OCI-LY3 (cell line): ENCODE measurements around the gene PIM3.

Source experiments
- H2AFZ ChIP-seq: fragments of 200-600, 300-600 bp; shearing (Covaris generic); 2 replicates; pipeline ENCODE4 v1.6.0; 2014; ENCODE audit warnings: antibody characterized with exemption, low read depth, low read length
- H3K27ac ChIP-seq: fragments of 200-600, 300-600 bp; sonication (generic); 2 replicates; pipeline ENCODE4 v1.5.1; 2014; ENCODE audit warnings: mild to moderate bottlenecking, low read length, moderate library complexity, mixed read lengths
- H3K27me3 ChIP-seq: fragments of 200-600, 300-600 bp; sonication (generic); 2 replicates; pipeline ENCODE4 v1.6.1; 2014; ENCODE audit warnings: low read depth, low read length, mixed read lengths
- H3K36me3 ChIP-seq: fragments of 200-600, 300-600 bp; sonication (generic); replicated peaks from 2 replicates; pipeline ENCODE3; 2014; ENCODE audit warnings: low read depth, low read length, mixed read lengths
- H3K4me1 ChIP-seq: fragments of 300-600, 200-600 bp; sonication (generic); 2 replicates; pipeline ENCODE4 v1.6.1; 2014; ENCODE audit warnings: low read length, mixed read lengths
- H3K4me2 ChIP-seq: fragments of 200-600, 300-600 bp; sonication (generic); 2 replicates; pipeline ENCODE4 v1.6.1; 2014; ENCODE audit warnings: low read length, mixed read lengths
- H3K4me3 ChIP-seq: fragments of 300-600, 200-600 bp; sonication (generic); 2 replicates; pipeline ENCODE4 v1.5.1; 2014; ENCODE audit warnings: antibody characterized with exemption, mild to moderate bottlenecking, low read length, moderate library complexity
- H3K79me2 ChIP-seq: fragments of 300-600, 200-600 bp; shearing (Covaris generic); 2 replicates; pipeline ENCODE4 v1.6.1; 2014; ENCODE audit warnings: mild to moderate bottlenecking, low read length, mixed read lengths
- H3K9ac ChIP-seq: fragments of 300-600, 200-600 bp; shearing (Covaris generic); 2 replicates; pipeline ENCODE4 v1.6.0; 2014; ENCODE audit warnings: mild to moderate bottlenecking, low read length, moderate library complexity
- H3K9me3 ChIP-seq: fragments of 200-600, 300-600 bp; shearing (Covaris generic); 2 replicates; pipeline ENCODE4 v1.6.1; 2014; ENCODE audit warnings: low read length, mixed read lengths; ENCODE audit not compliant: insufficient read depth
- H4K20me1 ChIP-seq: fragments of 200-600, 300-600 bp; sonication (generic); 2 replicates; pipeline ENCODE4 v1.6.1; 2016; ENCODE audit warnings: low read length, mixed read lengths; ENCODE audit not compliant: insufficient read depth
- CTCF ChIP-seq: fragments of 200-600, 300-600 bp; sonication (generic); IDR thresholded peaks from 2 replicates; pipeline ENCODE4 v1.5.1; 2014; ENCODE audit warnings: antibody characterized with exemption, low read length, low read depth
- EZH2phosphoT487 ChIP-seq: fragments of 200-600 bp; shearing (Covaris generic); IDR thresholded peaks from 2 replicates; pipeline ENCODE4 v1.6.1; 2018; ENCODE audit warnings: antibody characterized with exemption, mixed run types, low read depth

Gene PIM3

GRCh38 chr22:49913446-49913845 is 47.1 kb upstream of the PIM3 start:
- no peak for TF ChIP-seq EZH2phosphoT487
- Histone ChIP-seq H3K27me3 (no peaks in the 10 kb centered on the region), H3K9me3 (no peaks in the 10 kb centered on the region), H4K20me1 (no peaks in the 10 kb centered on the region), H3K4me2 (no peak overlapping the region), H2AFZ (no peak overlapping the region), H3K9ac (no peak overlapping the region), H3K27ac (no peak overlapping the region), H3K36me3 (no peaks in the 10 kb centered on the region), H3K4me3 (no peak overlapping the region), H3K4me1 (0 out of 2 replicates have a peak, but pooled peaks cover 5% of the 10 kb centered on the region), H3K79me2 (no peaks in the 10 kb centered on the region)

GRCh38 chr22:49914256-49914655 is 46.3 kb upstream of the PIM3 start:
- Histone ChIP-seq H3K36me3 (no peaks in the 10 kb centered on the region), H3K4me1 (peaks cover 9% of the 10 kb centered on the region; the same call in 1 of the 2 replicates)
- TF ChIP-seq EZH2phosphoT487 (no peak), CTCF (no peak)

GRCh38 chr22:49915610-49916009 is 45.0 kb upstream of the PIM3 start:
- no peak overlapping the region for H3K9ac ChIP-seq
- TF ChIP-seq EZH2phosphoT487: no peak
- TF ChIP-seq CTCF: no peak
- H3K36me3 ChIP-seq: no peaks in the 10 kb centered on the region
- no peaks in the 10 kb centered on the region for H3K79me2 ChIP-seq
- no peak overlapping the region for H3K4me2 ChIP-seq
- no peaks in the 10 kb centered on the region for H3K9me3 ChIP-seq
- H3K27ac ChIP-seq: no peak overlapping the region
- H3K4me3 ChIP-seq: no peak overlapping the region
- H2AFZ ChIP-seq: no peak overlapping the region
- H3K27me3 ChIP-seq: no peaks in the 10 kb centered on the region
- no peaks in the 10 kb centered on the region for H4K20me1 ChIP-seq
- H3K4me1 ChIP-seq: peaks cover 9% of the 10 kb centered on the region; the same call in 1 of the 2 replicates

More at GRCh38 chr22:49914256-49914655, 46.3 kb upstream of the PIM3 start:
- Histone ChIP-seq H3K27me3 (no peaks in the 10 kb centered on the region), H4K20me1 (no peaks in the 10 kb centered on the region), H3K9ac (no peak overlapping the region), H3K9me3 (no peaks in the 10 kb centered on the region), H3K4me3 (no peak overlapping the region), H2AFZ (no peak overlapping the region), H3K79me2 (no peaks in the 10 kb centered on the region), H3K27ac (no peak overlapping the region), H3K4me2 (no peak overlapping the region)

GRCh38 chr22:49916831-49917230 is 43.7 kb upstream of the PIM3 start:
- H3K27ac ChIP-seq: no peak overlapping the region
- H3K36me3 ChIP-seq: no peaks in the 10 kb centered on the region
- peaks cover 9% of the 10 kb centered on the region; the same call in 1 of the 2 replicates for H3K4me1 ChIP-seq
- H3K4me2 ChIP-seq: peak overlapping the region; percentile 79
- TF ChIP-seq EZH2phosphoT487 (no peak), CTCF (no peak)
- no peaks in the 10 kb centered on the region for H4K20me1 ChIP-seq
- no peaks in the 10 kb centered on the region for H3K9me3 ChIP-seq
- H3K27me3 ChIP-seq: no peaks in the 10 kb centered on the region
- H3K4me3 ChIP-seq: no peak overlapping the region
- no peak overlapping the region for H2AFZ ChIP-seq
- H3K79me2 ChIP-seq: no peaks in the 10 kb centered on the region
- H3K9ac ChIP-seq: no peak overlapping the region
